Transverse colon (tissue), 4 donors: ENCODE data around the gene RAB40B. TPM values are rescaled to one million over a fixed set of nuclear protein-coding genes. Genes with fewer than 3 reads are reported as not detected.

Experiments used
- DNase-seq: peaks from one replicate; pipeline ENCODE4 v3.0.0-alpha.2; 2019
- H3K27ac ChIP-seq, 4 donors: fragments of 200-600 bp; sonication (generic); 2 replicates each; pipeline ENCODE4 v1.5.1; 2016 to 2018; ENCODE audit warnings: inconsistent platforms in 4 of 4
- H3K27me3 ChIP-seq: fragments of 200-600 bp; sonication (generic); 2 replicates; pipeline ENCODE4 v1.5.1; 2017; ENCODE audit warnings: inconsistent platforms
- H3K36me3 ChIP-seq, 4 donors: fragments of 200-600 bp; sonication (generic); 2 replicates each; pipeline ENCODE4 v1.5.1; 2017 to 2019; ENCODE audit warnings: inconsistent platforms in 4 of 4
- H3K4me1 ChIP-seq, 4 donors: fragments of 200-600 bp; sonication (generic); 2 replicates each; pipeline ENCODE4 v1.5.1; 2017 to 2020; ENCODE audit warnings: inconsistent platforms in 4 of 4
- H3K4me3 ChIP-seq, 4 donors: fragments of 200-600 bp; sonication (generic); 1 replicate in 1 of 4; 2 replicates in 3 of 4; pipeline versions ENCODE4 v1.5.1 to v1.6.1; 2017 to 2019; ENCODE audit warnings: inconsistent platforms in 4 of 4
- H3K9me3 ChIP-seq, 2 donors: fragments of 200-600 bp; sonication (generic); 2 replicates each; pipeline ENCODE4 v1.5.1; 2017 to 2019; ENCODE audit warnings: inconsistent platforms in 2 of 2
- CTCF ChIP-seq, 5 experiments: fragments of 200-600 bp in 3 of 5; fragments of 450-650 bp in 2 of 5; sonication (generic) in 3 of 5; IDR thresholded peaks; 1 replicate in 2 of 5; 2 replicates in 3 of 5; pipeline ENCODE4 v1.5.1; 2016 to 2017; ENCODE audit warnings: antibody characterized with exemption in 5 of 5, inconsistent platforms in 3 of 5, mild to moderate bottlenecking in 2 of 5, moderate library complexity in 1 of 5
- EP300 ChIP-seq: sonication (generic); formaldehyde crosslinking; IDR thresholded peaks from one replicate; pipeline ENCODE4 v1.6.1; 2017; ENCODE audit warnings: antibody characterized with exemption, low read depth
- POLR2A ChIP-seq: fragments of 450-650 bp; IDR thresholded peaks from one replicate; pipeline ENCODE4 v1.6.1; 2016; ENCODE audit warnings: antibody characterized with exemption, mild to moderate bottlenecking, moderate library complexity
- POLR2AphosphoS5 ChIP-seq, 3 donors: sonication (generic); formaldehyde crosslinking; IDR thresholded peaks; one replicate each; pipeline ENCODE4 v1.6.1; 2016; ENCODE audit warnings: antibody characterized with exemption in 3 of 3
- WGBS, 2 donors: methylation state at CpG; one replicate each; pipeline ENCODE4 v1.1.5; 2018; ENCODE audit warnings: low coverage in 1 of 2; 5-methylcytosine and 5-hydroxymethylcytosine counted together
- in situ Hi-C, 4 donors: fragments of 200-750 bp; cut with MboI; loops; one replicate each; pipeline versions ENCODE4 v1.15.0 to v1.15.1; 2017; ENCODE audit warnings: low sequenced_read_pairs in 3 of 4, low pct_ligation_motif_present in 1 of 4, low pct_unique_long_range_greater_than_20kb in 1 of 4
- intact Hi-C: fragments of 100-400 bp; cut with DNase I; formaldehyde crosslinking; loops from one replicate; pipeline ENCODE4 v1.15.1; 2023; ENCODE audit warnings: low total_unique reads
- total RNA-seq, 4 donors: library from RNA; depleted of rRNA; stranded (reverse); fragments of >200 nt; gene quantifications; one replicate each; pipeline ENCODE4 v1.1.0, GENCODE V29; 2016

Gene RAB40B
- total RNA-seq, 4 donors from 2014 or later = 26.5 to 83.0 (median 59.6) TPM

GRCh38 chr17:82665217-82665616, 33.3 kb downstream of the RAB40B start:
- Histone ChIP-seq H3K9me3 (no peaks in the 10 kb centered on the region), H3K36me3 (no peaks in the 10 kb centered on the region), H3K27me3 (no peaks in the 10 kb centered on the region), H3K4me1 (peaks cover 0 to 12% (median 3%) of the 10 kb centered on the region in 4 donors), H3K27ac (no peak overlapping the region), H3K4me3 (no peak overlapping the region)
- intact Hi-C loops (loop anchor here (10.0 kb wide), 1 partner anchor 110 kb away; no protein-coding TSS in a partner anchor), in situ Hi-C loops (loop anchor here in 2 of 4 donors (10.0 to 25.0 kb wide), 2 partner anchors 97 to 100 kb away; partner anchors contain the start of gene TBCD (in 1 of the 2))
- no peak for DNase-seq
- 85 to 91% methylated on average over 8 to 11 of the region's 11 CpGs for WGBS, 2 donors
- TF ChIP-seq EP300 (no peak), POLR2AphosphoS5 (IDR thresholded peaks at IDR 0.05) (no peak), POLR2A (no peak)

GRCh38 chr17:82664701-82665182, 33.8 kb downstream of the RAB40B start:
- in situ Hi-C loops = loop anchor here in 2 of 4 donors (10.0 to 25.0 kb wide), 2 partner anchors 98 to 100 kb away; partner anchors contain the start of gene TBCD (in 1 of the 2)
- intact Hi-C loops = loop anchor here (10.0 kb wide), 1 partner anchor 110 kb away; no protein-coding TSS in a partner anchor
- Histone ChIP-seq H3K9me3 (no peaks in the 10 kb centered on the region), H3K4me1 (peaks cover 0 to 10% (median 3%) of the 10 kb centered on the region in 4 donors), H3K36me3 (no peaks in the 10 kb centered on the region), H3K4me3 (no peak overlapping the region), H3K27me3 (no peaks in the 10 kb centered on the region), H3K27ac (no peak overlapping the region)
- no peak for TF ChIP-seq EP300
- WGBS, 2 donors = 91% methylated on average over 19 of the region's 22 CpGs; no CpG with 5 or more reads in 1 of the 2 donors
- DNase-seq = no peak

- intact Hi-C loops (loop anchor here (10.0 kb wide), 1 partner anchor 111 kb away; no protein-coding TSS in a partner anchor), in situ Hi-C loops (loop anchor here in 2 of 4 donors (10.0 to 25.0 kb wide), 2 partner anchors 98 to 101 kb away; partner anchors contain the start of gene TBCD (in 1 of the 2))
- no peak for DNase-seq
- H3K36me3 ChIP-seq = no peaks in the 10 kb centered on the region
- no peak overlapping the region for H3K4me3 ChIP-seq
- peaks cover 0 to 6% (median 3%) of the 10 kb centered on the region in 4 donors for H3K4me1 ChIP-seq
- TF ChIP-seq POLR2AphosphoS5 (IDR thresholded peaks at IDR 0.05) = no peak
- TF ChIP-seq CTCF (IDR thresholded peaks at IDR 0.05) = no peak
- no peak for TF ChIP-seq POLR2A
- no peak for TF ChIP-seq EP300
- H3K27ac ChIP-seq = no peak overlapping the region
- 93% methylated on average over 11 of the region's 17 CpGs; no CpG with 5 or more reads in 1 of the 2 donors for WGBS, 2 donors
- no peaks in the 10 kb centered on the region for H3K27me3 ChIP-seq
- no peaks in the 10 kb centered on the region for H3K9me3 ChIP-seq
Observed at GRCh38 chr17:82664276-82664575, 34.3 kb downstream of the RAB40B start.

- intact Hi-C loops (loop anchor here (10.0 kb wide), 1 partner anchor 111 kb away; no protein-coding TSS in a partner anchor), in situ Hi-C loops (loop anchor here in 2 of 4 donors (10.0 to 25.0 kb wide), 2 partner anchors 99 to 101 kb away; partner anchors contain the start of gene TBCD (in 1 of the 2))
- Histone ChIP-seq H3K4me3 (no peak overlapping the region), H3K27ac (no peak overlapping the region), H3K9me3 (no peaks in the 10 kb centered on the region), H3K27me3 (no peaks in the 10 kb centered on the region), H3K36me3 (no peaks in the 10 kb centered on the region), H3K4me1 (peaks cover 0 to under 1% (median 0%) of the 10 kb centered on the region in 4 donors)
- no peak for DNase-seq
- WGBS, 2 donors = 85 to 100% methylated on average over 2 to 25 of the region's 39 CpGs
- no peak for TF ChIP-seq POLR2AphosphoS5 (IDR thresholded peaks at IDR 0.05)
- no peak for TF ChIP-seq CTCF (IDR thresholded peaks at IDR 0.05)
Observed at GRCh38 chr17:82663381-82664275, 34.9 kb downstream of the RAB40B start.
